ENCODE data around the gene CACFD1.

CACFD1 gene

DNA sequence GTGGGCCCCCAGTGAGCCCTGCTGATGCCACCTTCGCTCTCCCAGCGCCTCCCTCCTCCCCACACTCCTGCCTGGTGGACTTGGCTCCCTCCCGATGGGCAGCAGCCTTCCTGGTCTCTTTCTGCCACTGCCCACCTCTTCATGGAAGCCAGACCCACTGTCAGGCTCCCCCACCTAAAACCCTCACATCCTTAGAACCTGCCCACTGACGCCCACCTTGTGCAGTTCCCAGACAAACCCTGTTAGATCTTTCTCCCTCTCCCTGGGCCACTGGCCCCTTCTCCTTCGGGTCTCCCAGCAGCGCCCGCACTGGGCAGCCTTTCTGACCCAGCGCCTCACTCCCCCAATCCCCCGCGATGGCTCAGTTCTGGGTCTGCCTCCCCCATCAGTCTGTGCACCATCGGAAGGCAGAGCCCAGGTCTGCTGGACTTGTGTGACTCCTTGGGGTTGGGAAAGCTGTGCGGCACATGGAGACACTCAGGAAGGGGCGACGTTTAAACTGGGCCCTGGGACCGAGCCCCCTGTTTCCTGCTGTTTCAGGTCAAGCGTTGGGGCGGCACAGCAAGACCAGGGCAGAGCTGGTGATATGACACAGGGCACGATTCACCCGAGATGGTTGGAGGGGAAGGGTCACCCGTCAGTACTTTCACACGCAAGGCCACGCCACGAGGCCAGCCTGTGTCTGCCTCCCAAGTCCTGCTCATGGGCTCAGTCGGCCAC is 47.6 kb downstream of the CACFD1 start:
- Histone ChIP-seq H3K4me2 (ENCODE audit: low read length) (no peak overlapping the region), H2BK12ac (ENCODE audit: low read length) (no peak overlapping the region), H3K79me1 (ENCODE audit: low read length) (no peaks in the 10 kb centered on the region), H4K12ac (ENCODE audit: low read depth, low read length) (no peak overlapping the region), H3K27me3 (ENCODE audit: insufficient read depth, low read length) (no peaks in the 10 kb centered on the region), H3K27ac (ENCODE audit: low read depth, low read length) (no peak overlapping the region), H2BK5ac (ENCODE audit: low read depth, low read length, poor library complexity) (no peak overlapping the region), H3K36me3 (ENCODE audit: control insufficient read depth in 1 of 2, insufficient read depth in 2 of 2, low read length in 2 of 2) (no peaks in the 10 kb centered on the region), H3K4ac (ENCODE audit: low read depth, low read length) (no peak overlapping the region), H3K4me1 (ENCODE audit: control insufficient read depth in 1 of 2, insufficient read depth in 2 of 2, low read length in 2 of 2) (peaks cover 8 to 22% of the 10 kb centered on the region in 2 experiments), H3K4me3 (ENCODE audit: low read depth, low read length) (no peak overlapping the region), H2AK5ac (ENCODE audit: low read length) (peak overlapping the region; percentile 2), H2BK120ac (ENCODE audit: insufficient read depth, low read length, poor library complexity) (no peak overlapping the region), H3K18ac (ENCODE audit: low read length) (no peak overlapping the region), H3K14ac (ENCODE audit: low read length) (no peak overlapping the region), H2AFZ (ENCODE audit: insufficient read depth, low read length, poor library complexity) (no peak overlapping the region), H4K8ac (ENCODE audit: low read depth, low read length) (no peak overlapping the region), H3K23ac (ENCODE audit: low read length) (no peak overlapping the region), H3K9ac (ENCODE audit: low read length) (no peak overlapping the region), H3K9me3 (ENCODE audit: insufficient read depth, low read depth, low read length) (peaks cover 14% of the 10 kb centered on the region), H4K91ac (ENCODE audit: low read depth, low read length) (peak overlapping the region; percentile 41), H3K79me2 (ENCODE audit: control insufficient read depth, insufficient read depth, low read length, poor library complexity) (no peaks in the 10 kb centered on the region)
- WGBS (ENCODE audit: extremely low coverage, insufficient coverage, insufficient read length) = no CpG with 5 or more reads among the region's 24 CpGs
- no peak for DNase-seq

DNA sequence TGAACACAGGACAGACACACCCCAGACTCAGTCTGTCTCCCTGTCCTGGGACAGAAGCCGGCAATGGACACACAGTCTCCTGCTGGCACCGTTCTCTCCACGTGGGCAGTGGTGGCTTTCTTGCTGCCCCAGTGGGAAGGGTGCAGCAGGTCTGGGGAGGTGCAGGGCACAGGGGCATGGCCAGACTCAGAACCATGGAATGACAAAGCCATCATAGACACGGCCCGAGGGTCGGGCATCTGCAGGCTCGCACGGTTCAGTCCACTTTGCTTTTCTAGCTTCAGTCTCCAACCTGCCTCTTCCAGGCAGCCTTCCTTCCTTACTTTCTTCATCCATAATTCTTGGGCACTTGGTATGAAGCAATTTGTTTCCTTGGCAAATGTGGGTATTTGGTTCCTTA is 48.3 kb downstream of the CACFD1 start:
- Histone ChIP-seq H3K9me3 (ENCODE audit: insufficient read depth, low read depth, low read length) (peaks cover 16% of the 10 kb centered on the region), H2AFZ (ENCODE audit: insufficient read depth, low read length, poor library complexity) (no peak overlapping the region), H2BK12ac (ENCODE audit: low read length) (no peak overlapping the region), H3K18ac (ENCODE audit: low read length) (no peak overlapping the region), H3K27ac (ENCODE audit: low read depth, low read length) (no peak overlapping the region), H2AK5ac (ENCODE audit: low read length) (peak overlapping the region; percentile 2), H3K79me2 (ENCODE audit: control insufficient read depth, insufficient read depth, low read length, poor library complexity) (no peaks in the 10 kb centered on the region), H3K79me1 (ENCODE audit: low read length) (no peaks in the 10 kb centered on the region), H3K4me2 (ENCODE audit: low read length) (no peak overlapping the region), H3K14ac (ENCODE audit: low read length) (no peak overlapping the region), H3K27me3 (ENCODE audit: insufficient read depth, low read length) (no peaks in the 10 kb centered on the region), H3K9ac (ENCODE audit: low read length) (no peak overlapping the region), H2BK5ac (ENCODE audit: low read depth, low read length, poor library complexity) (no peak overlapping the region), H3K23ac (ENCODE audit: low read length) (no peak overlapping the region), H3K4me3 (ENCODE audit: low read depth, low read length) (no peak overlapping the region), H4K12ac (ENCODE audit: low read depth, low read length) (no peak overlapping the region), H2BK120ac (ENCODE audit: insufficient read depth, low read length, poor library complexity) (no peak overlapping the region), H3K4me1 (ENCODE audit: control insufficient read depth in 1 of 2, insufficient read depth in 2 of 2, low read length in 2 of 2) (peaks cover 8 to 23% of the 10 kb centered on the region in 2 experiments), H4K8ac (ENCODE audit: low read depth, low read length) (no peak overlapping the region), H3K4ac (ENCODE audit: low read depth, low read length) (no peak overlapping the region), H4K91ac (ENCODE audit: low read depth, low read length) (peak overlapping the region; percentile 41), H3K36me3 (ENCODE audit: control insufficient read depth in 1 of 2, insufficient read depth in 2 of 2, low read length in 2 of 2) (no peaks in the 10 kb centered on the region)
- DNase-seq = no peak
- WGBS (ENCODE audit: extremely low coverage, insufficient coverage, insufficient read length) = no CpG with 5 or more reads among the region's 8 CpGs

DNA sequence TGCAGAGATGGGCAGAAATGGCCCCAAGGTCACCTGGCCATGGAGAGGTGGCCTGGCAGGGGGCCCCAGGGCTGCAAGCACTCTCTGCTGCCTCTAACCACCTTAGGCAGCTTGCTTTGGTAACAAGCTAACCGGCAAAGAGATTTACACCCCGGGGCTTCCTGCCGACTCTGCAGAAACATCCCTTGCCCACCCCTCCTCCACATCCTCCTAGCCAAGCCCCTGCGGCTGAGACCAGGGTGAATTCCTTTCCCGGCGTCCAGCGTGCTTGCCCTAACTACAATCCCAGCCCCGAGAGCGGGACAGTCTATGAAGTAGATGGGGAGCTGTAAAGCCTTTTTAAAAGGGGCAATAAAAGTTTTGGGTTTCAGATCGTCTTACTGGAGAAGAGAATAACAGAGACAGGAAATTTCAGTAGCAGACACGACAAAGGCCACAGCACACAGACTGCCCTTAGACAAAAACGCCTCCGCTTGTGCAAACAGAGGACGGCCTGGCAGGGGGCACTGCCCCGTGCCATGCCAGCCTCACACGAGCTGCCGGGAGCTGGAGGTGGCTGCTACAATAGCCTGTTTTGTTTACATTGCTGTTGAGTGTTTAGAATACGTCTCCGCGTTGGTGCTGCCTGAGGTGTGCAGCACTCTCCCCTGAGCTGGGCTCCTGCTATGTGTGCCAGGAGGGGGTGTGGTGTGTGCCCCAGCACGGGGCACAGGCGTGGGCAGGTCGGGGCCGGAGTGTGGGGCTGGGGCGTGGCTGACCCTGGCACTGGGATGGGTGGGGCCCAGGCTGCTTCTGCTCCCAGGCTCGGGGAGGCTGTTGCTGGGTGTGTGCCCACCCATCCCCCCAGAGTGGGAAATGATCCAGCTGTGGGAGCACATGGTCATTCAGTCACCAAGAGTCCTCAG is 49.7 kb downstream of the CACFD1 start:
- no peak overlapping the region for H2BK5ac ChIP-seq (ENCODE audit: low read depth, low read length, poor library complexity)
- H3K23ac ChIP-seq (ENCODE audit: low read length) = no peak overlapping the region
- no peaks in the 10 kb centered on the region for H3K36me3 ChIP-seq (ENCODE audit: control insufficient read depth in 1 of 2, insufficient read depth in 2 of 2, low read length in 2 of 2)
- peak overlapping the region; percentile 29 for H3K27ac ChIP-seq (ENCODE audit: low read depth, low read length)
- no peak overlapping the region for H2BK120ac ChIP-seq (ENCODE audit: insufficient read depth, low read length, poor library complexity)
- H3K9me3 ChIP-seq (ENCODE audit: insufficient read depth, low read depth, low read length) = peaks cover 16% of the 10 kb centered on the region
- no peak overlapping the region for H2AK5ac ChIP-seq (ENCODE audit: low read length)
- H3K4me1 ChIP-seq (ENCODE audit: control insufficient read depth in 1 of 2, insufficient read depth in 2 of 2, low read length in 2 of 2) = peaks cover 8 to 23% of the 10 kb centered on the region in 2 experiments
- peak overlapping the region; percentile 32 for H3K4me2 ChIP-seq (ENCODE audit: low read length)
- no peak overlapping the region for H3K4me3 ChIP-seq (ENCODE audit: low read depth, low read length)
- no peak overlapping the region for H2AFZ ChIP-seq (ENCODE audit: insufficient read depth, low read length, poor library complexity)
- H4K12ac ChIP-seq (ENCODE audit: low read depth, low read length) = no peak overlapping the region
- peak overlapping the region; percentile 74 for H2BK12ac ChIP-seq (ENCODE audit: low read length)
- H4K8ac ChIP-seq (ENCODE audit: low read depth, low read length) = no peak overlapping the region
- H3K79me1 ChIP-seq (ENCODE audit: low read length) = no peaks in the 10 kb centered on the region
- peak overlapping the region; percentile 4 for H3K14ac ChIP-seq (ENCODE audit: low read length)
- H3K4ac ChIP-seq (ENCODE audit: low read depth, low read length) = no peak overlapping the region
- WGBS (ENCODE audit: extremely low coverage, insufficient coverage, insufficient read length) = no CpG with 5 or more reads among the region's 26 CpGs
- H4K91ac ChIP-seq (ENCODE audit: low read depth, low read length) = peak overlapping the region; percentile 73
- no peak overlapping the region for H3K9ac ChIP-seq (ENCODE audit: low read length)
- no peaks in the 10 kb centered on the region for H3K27me3 ChIP-seq (ENCODE audit: insufficient read depth, low read length)
- DNase-seq = no peak
- H3K18ac ChIP-seq (ENCODE audit: low read length) = no peak overlapping the region
- H3K79me2 ChIP-seq (ENCODE audit: control insufficient read depth, insufficient read depth, low read length, poor library complexity) = no peaks in the 10 kb centered on the region

DNA sequence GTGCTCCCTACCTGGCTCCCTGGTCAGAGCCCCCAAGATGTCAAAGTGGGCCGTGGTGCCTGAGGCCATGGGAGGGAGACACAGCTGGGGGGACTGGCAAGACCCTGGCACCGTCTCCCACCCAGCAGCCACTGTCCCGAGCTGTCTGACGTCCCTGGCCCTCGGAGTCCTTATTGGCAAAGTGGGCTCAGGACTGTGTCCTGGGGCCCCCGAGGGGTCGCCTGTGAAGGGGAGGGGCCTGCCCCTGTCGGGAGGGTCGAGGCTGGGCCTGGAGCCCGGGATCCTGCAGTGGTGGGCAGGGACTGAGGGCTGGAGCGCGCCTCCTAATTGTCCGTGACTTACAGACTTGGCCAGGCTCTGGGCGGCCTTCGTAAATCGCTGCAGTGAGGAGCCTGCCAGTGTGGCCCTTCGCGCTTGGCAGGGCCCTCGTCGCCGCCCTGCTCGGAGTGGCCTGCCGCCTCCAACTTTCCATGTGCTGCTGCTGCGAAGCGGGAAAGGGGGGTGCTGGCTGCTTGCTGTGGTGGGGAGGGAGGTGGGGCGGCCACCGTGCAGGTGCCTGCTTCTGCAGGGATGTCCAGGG is 51.2 kb downstream of the CACFD1 start:
- Histone ChIP-seq H3K27me3 (ENCODE audit: insufficient read depth, low read length) (no peaks in the 10 kb centered on the region), H3K27ac (ENCODE audit: low read depth, low read length) (no peak overlapping the region), H3K79me2 (ENCODE audit: control insufficient read depth, insufficient read depth, low read length, poor library complexity) (no peaks in the 10 kb centered on the region), H3K4me2 (ENCODE audit: low read length) (no peak overlapping the region), H4K8ac (ENCODE audit: low read depth, low read length) (no peak overlapping the region), H3K4me3 (ENCODE audit: low read depth, low read length) (no peak overlapping the region), H3K14ac (ENCODE audit: low read length) (no peak overlapping the region), H2AK5ac (ENCODE audit: low read length) (no peak overlapping the region), H3K4me1 (ENCODE audit: control insufficient read depth in 1 of 2, insufficient read depth in 2 of 2, low read length in 2 of 2) (peaks cover 8 to 22% of the 10 kb centered on the region in 2 experiments), H3K4ac (ENCODE audit: low read depth, low read length) (no peak overlapping the region), H3K9ac (ENCODE audit: low read length) (no peak overlapping the region), H2AFZ (ENCODE audit: insufficient read depth, low read length, poor library complexity) (no peak overlapping the region), H2BK120ac (ENCODE audit: insufficient read depth, low read length, poor library complexity) (no peak overlapping the region), H4K91ac (ENCODE audit: low read depth, low read length) (no peak overlapping the region), H2BK12ac (ENCODE audit: low read length) (no peak overlapping the region), H3K9me3 (ENCODE audit: insufficient read depth, low read depth, low read length) (peaks cover 16% of the 10 kb centered on the region), H3K18ac (ENCODE audit: low read length) (no peak overlapping the region), H3K79me1 (ENCODE audit: low read length) (no peaks in the 10 kb centered on the region), H3K23ac (ENCODE audit: low read length) (no peak overlapping the region), H3K36me3 (ENCODE audit: control insufficient read depth in 1 of 2, insufficient read depth in 2 of 2, low read length in 2 of 2) (no peaks in the 10 kb centered on the region), H2BK5ac (ENCODE audit: low read depth, low read length, poor library complexity) (no peak overlapping the region), H4K12ac (ENCODE audit: low read depth, low read length) (no peak overlapping the region)
- no CpG with 5 or more reads among the region's 27 CpGs for WGBS (ENCODE audit: extremely low coverage, insufficient coverage, insufficient read length)
- DNase-seq = no peak
